Right cardiac atrium (tissue), 5 donors: ENCODE results near the gene PHLDA2. TPM values are rescaled to one million over a fixed set of nuclear protein-coding genes. Genes with fewer than 3 reads are reported as not detected.

Experiments used
- ATAC-seq, 2 donors: fragments of 200-7000 bp; cut with Tn5 transposase; one replicate each; pipeline versions ENCODE4 v1.8.0 to v1.9.1; 2020; ENCODE audit warnings: moderate library complexity in 2 of 2, mild to moderate bottlenecking in 1 of 2
- DNase-seq, 3 donors: peaks; one replicate each; pipeline ENCODE4 v3.0.0-alpha.2; 2020
- H3K27ac ChIP-seq: one replicate; pipeline ENCODE4 v1.5.1; 2013; ENCODE audit warnings: mild to moderate bottlenecking, low read length, control low read depth, moderate library complexity
- H3K27me3 ChIP-seq: one replicate; pipeline ENCODE4 v1.6.1; 2013; ENCODE audit not compliant: control insufficient read depth, insufficient read depth
- H3K4me1 ChIP-seq: one replicate; pipeline ENCODE4 v1.6.1; 2013; ENCODE audit warnings: low read length; ENCODE audit not compliant: control insufficient read depth, insufficient read depth
- H3K4me3 ChIP-seq: one replicate; pipeline ENCODE4 v1.5.1; 2013; ENCODE audit warnings: low read length, control low read depth
- H3K9me3 ChIP-seq: one replicate; pipeline ENCODE4 v1.6.1; 2013; ENCODE audit warnings: low read length; ENCODE audit not compliant: control insufficient read depth
- WGBS: extraction: QIAGEN DNeasy Blood & Tissue Kit; methylation state at CpG from one replicate; pipeline ENCODE4 v1.1.7; 2013; 5-methylcytosine and 5-hydroxymethylcytosine counted together
- intact Hi-C, 4 donors: fragments of 100-400 bp; cut with DNase I; formaldehyde crosslinking; loops; one replicate each; pipeline versions ENCODE4 v1.11.0 to v1.14.0; 2022 to 2023
- polyA plus RNA-seq: library from polyadenylated mRNA; stranded (reverse); fragments of 200-250 nt; gene quantifications from one replicate; pipeline ENCODE4 v1.2.3, GENCODE V29; 2013
- total RNA-seq, 4 donors: library from RNA; stranded (reverse); fragmentation: NEBNext Ultra II Directional; extraction: Animal tissue kit (Norgen Biotek cat#: 25700); gene quantifications; one replicate each; pipeline ENCODE4 v1.2.1, GENCODE V29; 2021
- donor health status: healthy with polysubstance abuse.
- donor health status: DM: no; HTN: yes; CAD: no.
- donor health status: DM: no; HTN: no; CAD: no.
- donor health status: DM: no; HTN: yes; CAD: no; lungs with severe emphysema.
- donor health status: DM: yes; HTN: yes; CAD: no.

PHLDA2 gene
- total and polyA plus RNA-seq, 5 donors: 0.57 to 2.1 (median 1.4) TPM; not detected in 1

- no peaks in the 10 kb centered on the region for H3K27me3 ChIP-seq
- no peaks in the 10 kb centered on the region for H3K9me3 ChIP-seq
- no peak overlapping the region for H3K27ac ChIP-seq
- no peak overlapping the region for H3K4me3 ChIP-seq
- 86% methylated on average over 9 of the region's 9 CpGs for WGBS
- ATAC-seq (no peak), DNase-seq (peak in 2 of 3 donors; percentile 45 to 59)
- H3K4me1 ChIP-seq: no peaks in the 10 kb centered on the region
- intact Hi-C loops: no loop called here
These were observed 10.0 kb downstream of the PHLDA2 start for GRCh38 chr11:2919188-2919587.

- 82% methylated on average over 25 of the region's 25 CpGs for WGBS
- Histone ChIP-seq H3K9me3 (no peaks in the 10 kb centered on the region), H3K4me1 (no peaks in the 10 kb centered on the region), H3K4me3 (no peak overlapping the region), H3K27ac (no peak overlapping the region), H3K27me3 (no peaks in the 10 kb centered on the region)
- ATAC-seq (no peak), DNase-seq (peak in 2 of 3 donors; percentile 51 to 54)
- intact Hi-C loops: no loop called here
These were observed 11.3 kb downstream of the PHLDA2 start for GRCh38 chr11:2917842-2918490.

- 85% methylated on average over 16 of the region's 16 CpGs for WGBS
- ATAC-seq (no peak), DNase-seq (peak in 2 of 3 donors; percentile 44 to 48)
- Histone ChIP-seq H3K4me1 (no peaks in the 10 kb centered on the region), H3K4me3 (no peak overlapping the region), H3K27ac (no peak overlapping the region), H3K27me3 (no peaks in the 10 kb centered on the region), H3K9me3 (no peaks in the 10 kb centered on the region)
- intact Hi-C loops: no loop called here
These were observed 12.2 kb downstream of the PHLDA2 start for GRCh38 chr11:2916892-2917645.

GRCh38 chr11:2916114-2916891 lies 12.9 kb downstream of the PHLDA2 start:
- Histone ChIP-seq H3K27me3 (no peaks in the 10 kb centered on the region), H3K4me1 (no peaks in the 10 kb centered on the region), H3K4me3 (no peak overlapping the region), H3K9me3 (no peaks in the 10 kb centered on the region), H3K27ac (no peak overlapping the region)
- ATAC-seq (no peak), DNase-seq (peak in 2 of 3 donors; percentile 47 to 57)
- WGBS: 84% methylated on average over 20 of the region's 20 CpGs
- intact Hi-C loops: no loop called here

GRCh38 chr11:2915473-2915872 lies 13.7 kb downstream of the PHLDA2 start:
- 87% methylated on average over 11 of the region's 11 CpGs for WGBS
- intact Hi-C loops: no loop called here
- Histone ChIP-seq H3K4me1 (no peaks in the 10 kb centered on the region), H3K27me3 (no peaks in the 10 kb centered on the region), H3K27ac (no peak overlapping the region), H3K4me3 (no peak overlapping the region), H3K9me3 (no peaks in the 10 kb centered on the region)
- ATAC-seq (no peak), DNase-seq (peak in 1 of 3 donors; percentile 40)

GRCh38 chr11:2914455-2915195 lies 14.6 kb downstream of the PHLDA2 start:
- Histone ChIP-seq H3K27ac (peak overlapping the region; percentile 24), H3K9me3 (no peaks in the 10 kb centered on the region), H3K27me3 (no peaks in the 10 kb centered on the region), H3K4me3 (no peak overlapping the region), H3K4me1 (no peaks in the 10 kb centered on the region)
- WGBS: 55% methylated on average over 18 of the region's 18 CpGs
- intact Hi-C loops: no loop called here
- ATAC-seq: peak; percentile 27 to 37
- DNase-seq: peak; percentile 69 to 90 (median 87)

- Histone ChIP-seq H3K4me1 (no peaks in the 10 kb centered on the region), H3K4me3 (no peak overlapping the region), H3K27me3 (no peaks in the 10 kb centered on the region), H3K9me3 (no peaks in the 10 kb centered on the region), H3K27ac (no peak overlapping the region)
- intact Hi-C loops: no loop called here
- DNase-seq (peak in 1 of 3 donors; percentile 26), ATAC-seq (no peak)
- 62% methylated on average over 9 of the region's 9 CpGs for WGBS
These were observed 15.4 kb downstream of the PHLDA2 start for GRCh38 chr11:2913776-2914175.

- no peaks in the 10 kb centered on the region for H3K9me3 ChIP-seq
- no peaks in the 10 kb centered on the region for H3K27me3 ChIP-seq
- ATAC-seq (no peak), DNase-seq (peak in 1 of 3 donors; percentile 32)
- intact Hi-C loops: no loop called here
- H3K4me1 ChIP-seq: no peaks in the 10 kb centered on the region
- 85% methylated on average over 13 of the region's 13 CpGs for WGBS
- H3K27ac ChIP-seq: no peak overlapping the region
- H3K4me3 ChIP-seq: no peak overlapping the region
These were observed 16.2 kb downstream of the PHLDA2 start for GRCh38 chr11:2913019-2913431.

GRCh38 chr11:2912498-2912897 lies 16.7 kb downstream of the PHLDA2 start:
- ATAC-seq: peak in 1 of 2 donors; percentile 40
- no peak overlapping the region for H3K4me3 ChIP-seq
- H3K27ac ChIP-seq: no peak overlapping the region
- H3K9me3 ChIP-seq: no peaks in the 10 kb centered on the region
- 81% methylated on average over 5 of the region's 5 CpGs for WGBS
- DNase-seq: peak in 2 of 3 donors; percentile 57 to 66
- intact Hi-C loops: no loop called here
- H3K4me1 ChIP-seq: no peaks in the 10 kb centered on the region
- H3K27me3 ChIP-seq: no peaks in the 10 kb centered on the region

GRCh38 chr11:2911785-2912391 lies 17.3 kb downstream of the PHLDA2 start:
- DNase-seq (peak in 1 of 3 donors; percentile 45), ATAC-seq (no peak)
- no peaks in the 10 kb centered on the region for H3K27me3 ChIP-seq
- 73% methylated on average over 12 of the region's 12 CpGs for WGBS
- H3K9me3 ChIP-seq: no peaks in the 10 kb centered on the region
- H3K4me1 ChIP-seq: no peaks in the 10 kb centered on the region
- no peak overlapping the region for H3K27ac ChIP-seq
- intact Hi-C loops: no loop called here
- H3K4me3 ChIP-seq: no peak overlapping the region
